Activated B cell treated with CpG ODN at 0.5 μM for 24 hours (primary cell): Measurements from ENCODE around the gene KDM4C. TPM values are rescaled to one million over a fixed set of nuclear protein-coding genes. Genes with fewer than 3 reads are reported as not detected.

Experiments
- ATAC-seq: fragments of 200-7000 bp; cut with Tn5 transposase; one replicate; pipeline ENCODE4 v1.10.0; 2021; ENCODE audit warnings: low read depth, mild to moderate bottlenecking, moderate library complexity
- CTCF ChIA-PET: fragments of 350-600 bp; sonication (Branson Sonifier 250); formaldehyde crosslinking; loops from one replicate; lab custom pipeline; 2021; ENCODE audit warnings: antibody characterized with exemption; lab: Charles Lee
- POLR2A ChIA-PET: fragments of 350-600 bp; sonication (Branson Sonifier 250); formaldehyde crosslinking; loops from one replicate; lab custom pipeline; 2021; ENCODE audit warnings: antibody characterized with exemption; lab: Charles Lee
- DNase-seq: peaks from one replicate; pipeline ENCODE4 v3.0.0; 2022
- H3K27ac Mint-ChIP-seq: one replicate; pipeline ENCODE4 v1.8.0; 2020; ENCODE audit warnings: mixed read lengths
- H3K27me3 Mint-ChIP-seq: one replicate; pipeline ENCODE4 v1.8.0; 2021; ENCODE audit warnings: mixed read lengths
- H3K36me3 Mint-ChIP-seq: one replicate; pipeline ENCODE4 v1.8.0; 2021; ENCODE audit warnings: low read depth, mixed read lengths
- H3K4me1 Mint-ChIP-seq: one replicate; pipeline ENCODE4 v1.8.0; 2021; ENCODE audit warnings: mixed read lengths
- H3K4me3 Mint-ChIP-seq: one replicate; pipeline ENCODE4 v1.8.0; 2020; ENCODE audit warnings: mild to moderate bottlenecking, mixed read lengths
- H3K9me3 Mint-ChIP-seq: one replicate; pipeline ENCODE4 v1.8.0; 2020; ENCODE audit warnings: mixed read lengths
- CTCF ChIP-seq: fragments of 200-600 bp; IDR thresholded peaks from one replicate; pipeline ENCODE4 v1.8.0; 2022; ENCODE audit warnings: antibody characterized with exemption, mild to moderate bottlenecking
- intact Hi-C: fragments of 100-400 bp; cut with micrococcal nuclease; formaldehyde crosslinking; loops from one replicate; pipeline ENCODE4 v1.15.1; 2024
- total RNA-seq: library from RNA; stranded (reverse); gene quantifications from 2 replicates; pipeline ENCODE4 v1.2.3, GENCODE V29; 2022

The KDM4C gene
- total RNA-seq, 1 donor from 2014 or later: 113 TPM

GRCh38 chr9:7033076-7034045 is 275.6 kb downstream of the KDM4C start:
- POLR2A ChIA-PET: no interaction called here
- CTCF ChIA-PET: interaction anchor here (1.1 kb wide), 1 partner anchor 206 kb away, joined by 4 read pairs; no protein-coding TSS in a partner anchor
- intact Hi-C loops: no loop called here

GRCh38 chr9:7037176-7037575 is 279.4 kb downstream of the KDM4C start:
- intact Hi-C loops: no loop called here
- no peaks in the 10 kb centered on the region for H3K9me3 Mint-ChIP-seq
- peaks cover 78% of the 10 kb centered on the region for H3K36me3 Mint-ChIP-seq
- H3K27me3 Mint-ChIP-seq: no peaks in the 10 kb centered on the region
- no peaks in the 10 kb centered on the region for H3K4me1 Mint-ChIP-seq
- H3K4me3 Mint-ChIP-seq: no peak overlapping the region
- DNase-seq: no peak
- H3K27ac Mint-ChIP-seq: no peak overlapping the region
- no peak for TF ChIP-seq CTCF
- ChIA-PET POLR2A (no interaction called here), CTCF (no interaction called here)
- no peak for ATAC-seq

More at GRCh38 chr9:7033076-7034045, 275.6 kb downstream of the KDM4C start:
- no peak for DNase-seq
- no peak for ATAC-seq
- Mint-ChIP-seq H3K27me3 (no peaks in the 10 kb centered on the region), H3K4me1 (no peaks in the 10 kb centered on the region), H3K27ac (no peak overlapping the region), H3K9me3 (no peaks in the 10 kb centered on the region), H3K36me3 (peaks cover 69% of the 10 kb centered on the region), H3K4me3 (no peak overlapping the region)
- TF ChIP-seq CTCF: no peak

GRCh38 chr9:7042124-7042523 is 284.4 kb downstream of the KDM4C start:
- H3K27me3 Mint-ChIP-seq: no peaks in the 10 kb centered on the region
- no peaks in the 10 kb centered on the region for H3K4me1 Mint-ChIP-seq
- POLR2A ChIA-PET: no interaction called here
- DNase-seq: no peak
- ATAC-seq: no peak
- CTCF ChIA-PET: no interaction called here
- no peak overlapping the region for H3K4me3 Mint-ChIP-seq
- H3K9me3 Mint-ChIP-seq: no peaks in the 10 kb centered on the region
- H3K27ac Mint-ChIP-seq: no peak overlapping the region
- no peak for TF ChIP-seq CTCF
- peaks cover 68% of the 10 kb centered on the region for H3K36me3 Mint-ChIP-seq
- intact Hi-C loops: no loop called here

GRCh38 chr9:7045361-7045760 is 287.6 kb downstream of the KDM4C start:
- intact Hi-C loops: no loop called here
- H3K27ac Mint-ChIP-seq: no peak overlapping the region
- H3K36me3 Mint-ChIP-seq: peaks cover 79% of the 10 kb centered on the region
- H3K9me3 Mint-ChIP-seq: no peaks in the 10 kb centered on the region
- ChIA-PET CTCF (no interaction called here), POLR2A (no interaction called here)
- no peak for DNase-seq
- H3K4me1 Mint-ChIP-seq: no peaks in the 10 kb centered on the region
- H3K4me3 Mint-ChIP-seq: no peak overlapping the region
- ATAC-seq: no peak
- no peak for TF ChIP-seq CTCF
- H3K27me3 Mint-ChIP-seq: no peaks in the 10 kb centered on the region

GRCh38 chr9:7051711-7052110 is 293.9 kb downstream of the KDM4C start:
- H3K27ac Mint-ChIP-seq: no peak overlapping the region
- no peak overlapping the region for H3K4me3 Mint-ChIP-seq
- intact Hi-C loops: loop anchor here (1.0 to 10.0 kb wide), 2 partner anchors 73 to 224 kb away; no protein-coding TSS in a partner anchor
- H3K27me3 Mint-ChIP-seq: no peaks in the 10 kb centered on the region
- no peak for ATAC-seq
- CTCF ChIA-PET: interaction anchor here (0.9 kb wide), 1 partner anchor 224 kb away, joined by 3 read pairs; no protein-coding TSS in a partner anchor
- H3K4me1 Mint-ChIP-seq: peaks cover 2% of the 10 kb centered on the region
- H3K9me3 Mint-ChIP-seq: no peaks in the 10 kb centered on the region
- POLR2A ChIA-PET: no interaction called here
- peaks cover 84% of the 10 kb centered on the region for H3K36me3 Mint-ChIP-seq
- no peak for DNase-seq
- TF ChIP-seq CTCF: no peak
